ENCODE measurements around the gene FZD2. TPM values are rescaled to one million over a fixed set of nuclear protein-coding genes. Genes with fewer than 3 reads are reported as not detected.

Gene FZD2
- total RNA-seq, 1 experiment from 2014 or later = 12.8 TPM

DNA sequence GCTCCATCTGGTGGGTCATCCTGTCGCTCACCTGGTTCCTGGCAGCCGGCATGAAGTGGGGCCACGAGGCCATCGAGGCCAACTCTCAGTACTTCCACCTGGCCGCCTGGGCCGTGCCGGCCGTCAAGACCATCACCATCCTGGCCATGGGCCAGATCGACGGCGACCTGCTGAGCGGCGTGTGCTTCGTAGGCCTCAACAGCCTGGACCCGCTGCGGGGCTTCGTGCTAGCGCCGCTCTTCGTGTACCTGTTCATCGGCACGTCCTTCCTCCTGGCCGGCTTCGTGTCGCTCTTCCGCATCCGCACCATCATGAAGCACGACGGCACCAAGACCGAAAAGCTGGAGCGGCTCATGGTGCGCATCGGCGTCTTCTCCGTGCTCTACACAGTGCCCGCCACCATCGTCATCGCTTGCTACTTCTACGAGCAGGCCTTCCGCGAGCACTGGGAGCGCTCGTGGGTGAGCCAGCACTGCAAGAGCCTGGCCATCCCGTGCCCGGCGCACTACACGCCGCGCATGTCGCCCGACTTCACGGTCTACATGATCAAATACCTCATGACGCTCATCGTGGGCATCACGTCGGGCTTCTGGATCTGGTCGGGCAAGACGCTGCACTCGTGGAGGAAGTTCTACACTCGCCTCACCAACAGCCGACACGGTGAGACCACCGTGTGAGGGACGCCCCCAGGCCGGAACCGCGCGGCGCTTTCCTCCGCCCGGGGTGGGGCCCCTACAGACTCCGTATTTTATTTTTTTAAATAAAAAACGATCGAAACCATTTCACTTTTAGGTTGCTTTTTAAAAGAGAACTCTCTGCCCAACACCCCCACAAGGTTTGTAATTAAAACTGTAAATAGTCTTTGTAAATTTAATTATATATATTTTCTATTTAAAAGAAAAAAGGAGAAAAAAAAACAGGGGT is 1.7 kb downstream of the FZD2 start:
- RAD21 ChIA-PET (ENCODE audit: low non-redundant PET in 1 of 2, low total read pairs in 2 of 2, uncharacterized antibody in 2 of 2, unreplicated experiment in 2 of 2) = no interaction called here
- no peaks in the 10 kb centered on the region for H4K20me1 ChIP-seq (ENCODE audit: insufficient read depth)
- H3K9ac ChIP-seq (ENCODE audit: low read length) = no peak overlapping the region
- H3K4me2 ChIP-seq (ENCODE audit: low read length) = no peak overlapping the region
- CTCF ChIA-PET = no interaction called here
- H3K36me3 ChIP-seq (ENCODE audit: control insufficient read depth in 1 of 2, insufficient read depth in 2 of 2, low read length in 2 of 2) = no peaks in the 10 kb centered on the region
- H3K9me2 ChIP-seq (ENCODE audit: insufficient read depth) = no peaks in the 10 kb centered on the region
- no peaks in the 10 kb centered on the region for H3K9me3 ChIP-seq (ENCODE audit: control insufficient read depth in 1 of 2, insufficient read depth in 1 of 2, low read depth in 1 of 2, low read length in 2 of 2)
- DNase-seq (ENCODE audit: low read depth, low spot score) (no peak), ATAC-seq (no peak)
- peaks cover 3 to 14% of the 10 kb centered on the region in 2 experiments; a peak in 3 of 4 replicates for H3K4me1 ChIP-seq (ENCODE audit: control insufficient read depth in 1 of 2, insufficient read depth in 2 of 2, low read length in 2 of 2)
- TF ChIP-seq POLR2AphosphoS5 (IDR thresholded peaks at IDR 0.05; ENCODE audit: low read depth, low read length) (no peak), SRF (IDR thresholded peaks at IDR 0.05; ENCODE audit: low read depth) (no peak)
- POLR2A ChIA-PET = no interaction called here
- H3K27ac ChIP-seq (ENCODE audit: low read depth, low read length) = no peak overlapping the region
- no peak overlapping the region for H3K4me3 ChIP-seq (replicated peaks in 1 of 2; ENCODE audit: low read depth in 1 of 2, low read length in 2 of 2)
- H3K79me2 ChIP-seq (ENCODE audit: insufficient read depth, low read length) = no peaks in the 10 kb centered on the region
- no peak overlapping the region for H2AFZ ChIP-seq (ENCODE audit: low read depth, low read length, poor library complexity, severe bottlenecking)
- no TSS peak for BruUV-seq (replicated peaks)
- no peaks in the 10 kb centered on the region for H3K27me3 ChIP-seq (ENCODE audit: insufficient read depth, low read length)
- intact Hi-C loops (cut with micrococcal nuclease) = no loop called here

DNA sequence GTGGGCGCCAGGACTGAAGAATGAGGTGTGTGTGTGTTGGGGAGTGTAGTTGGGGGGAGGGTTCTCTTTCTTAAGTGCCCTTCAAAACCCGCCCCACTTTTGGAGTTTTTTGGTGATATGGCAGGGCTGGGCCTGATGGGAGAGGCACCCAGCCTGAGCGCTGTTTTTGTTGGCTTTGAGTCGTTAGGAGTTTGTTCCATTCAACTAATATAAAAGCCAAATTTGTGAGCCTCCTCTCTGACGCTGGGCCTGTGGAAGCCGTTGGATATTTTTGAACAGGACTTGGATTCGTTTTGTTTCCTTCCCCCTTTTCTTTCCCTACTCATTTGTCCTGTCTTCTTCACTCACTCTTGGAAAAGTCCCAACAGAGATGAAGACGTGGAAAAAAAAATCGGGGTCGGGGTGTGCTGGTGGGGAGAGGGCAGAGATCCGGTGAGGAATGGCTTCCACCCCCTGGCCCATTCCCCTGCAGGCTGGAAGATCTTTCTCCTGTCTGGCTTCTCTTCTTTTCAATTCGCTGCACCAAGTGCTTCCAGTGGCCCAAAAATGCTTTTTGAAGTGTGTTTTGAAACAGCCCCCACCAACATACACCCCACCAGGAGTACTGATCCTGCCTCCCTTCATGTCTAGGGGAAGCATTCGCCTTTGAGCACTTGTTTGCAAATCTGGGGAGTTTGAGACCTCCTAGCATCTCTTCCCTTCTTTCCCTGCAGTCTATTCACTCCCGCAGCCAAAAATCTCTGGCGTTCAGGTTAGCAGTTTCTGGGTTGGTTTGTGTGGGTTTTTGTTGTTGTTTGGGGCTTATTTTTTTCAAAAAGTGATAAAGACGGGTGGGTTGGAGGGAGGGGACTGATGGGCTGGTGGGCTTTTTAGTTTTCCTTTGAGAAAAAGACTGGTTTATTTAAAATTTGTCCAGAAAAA is 2.6 kb downstream of the FZD2 start:
- intact Hi-C loops (cut with micrococcal nuclease) = no loop called here

More for the DNA sequence above, 2.6 kb downstream of the FZD2 start:
- no peak overlapping the region for H3K4me3 ChIP-seq (replicated peaks in 1 of 2; ENCODE audit: low read depth in 1 of 2, low read length in 2 of 2)
- no peak overlapping the region for H3K9ac ChIP-seq (ENCODE audit: low read length)
- no peak for ATAC-seq
- no peaks in the 10 kb centered on the region for H3K9me2 ChIP-seq (ENCODE audit: insufficient read depth)
- no peak overlapping the region for H2AFZ ChIP-seq (ENCODE audit: low read depth, low read length, poor library complexity, severe bottlenecking)
- no peak for DNase-seq (ENCODE audit: low read depth, low spot score)
- H3K79me2 ChIP-seq (ENCODE audit: insufficient read depth, low read length) = no peaks in the 10 kb centered on the region
- TF ChIP-seq CEBPB (IDR thresholded peaks at IDR 0.05; ENCODE audit: low read depth) = no peak
- no peak for TF ChIP-seq TCF7L2 (IDR thresholded peaks at IDR 0.05; ENCODE audit: borderline replicate concordance, extremely low read depth, insufficient read depth, insufficient read length)
- TF ChIP-seq, protein P1, sequence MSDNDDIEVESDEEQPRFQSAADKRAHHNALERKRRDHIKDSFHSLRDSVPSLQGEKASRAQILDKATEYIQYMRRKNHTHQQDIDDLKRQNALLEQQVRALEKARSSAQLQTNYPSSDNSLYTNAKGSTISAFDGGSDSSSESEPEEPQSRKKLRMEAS (IDR thresholded peaks at IDR 0.05) = no peak
- TF ChIP-seq, protein P2, sequence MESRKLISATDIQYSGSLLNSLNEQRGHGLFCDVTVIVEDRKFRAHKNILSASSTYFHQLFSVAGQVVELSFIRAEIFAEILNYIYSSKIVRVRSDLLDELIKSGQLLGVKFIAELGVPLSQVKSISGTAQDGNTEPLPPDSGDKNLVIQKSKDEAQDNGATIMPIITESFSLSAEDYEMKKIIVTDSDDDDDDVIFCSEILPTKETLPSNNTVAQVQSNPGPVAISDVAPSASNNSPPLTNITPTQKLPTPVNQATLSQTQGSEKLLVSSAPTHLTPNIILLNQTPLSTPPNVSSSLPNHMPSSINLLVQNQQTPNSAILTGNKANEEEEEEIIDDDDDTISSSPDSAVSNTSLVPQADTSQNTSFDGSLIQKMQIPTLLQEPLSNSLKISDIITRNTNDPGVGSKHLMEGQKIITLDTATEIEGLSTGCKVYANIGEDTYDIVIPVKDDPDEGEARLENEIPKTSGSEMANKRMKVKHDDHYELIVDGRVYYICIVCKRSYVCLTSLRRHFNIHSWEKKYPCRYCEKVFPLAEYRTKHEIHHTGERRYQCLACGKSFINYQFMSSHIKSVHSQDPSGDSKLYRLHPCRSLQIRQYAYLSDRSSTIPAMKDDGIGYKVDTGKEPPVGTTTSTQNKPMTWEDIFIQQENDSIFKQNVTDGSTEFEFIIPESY (IDR thresholded peaks at IDR 0.05; ENCODE audit: extremely low read depth, insufficient replicate concordance, low read length) = no peak
- TF ChIP-seq SRF (IDR thresholded peaks at IDR 0.05; ENCODE audit: low read depth) = no peak
- TF ChIP-seq EGR1 (IDR thresholded peaks at IDR 0.05; ENCODE audit: low read depth) = no peak
- TF ChIP-seq ZFX (IDR thresholded peaks at IDR 0.05) = no peak
- no peak for TF ChIP-seq EZH2 (IDR thresholded peaks at IDR 0.05)
- no peak for TF ChIP-seq SIN3A (IDR thresholded peaks at IDR 0.05; ENCODE audit: low read depth)
- TF ChIP-seq CBX3 (IDR thresholded peaks at IDR 0.05; ENCODE audit: low read depth) = no peak
- no peak overlapping the region for H3K4me2 ChIP-seq (ENCODE audit: low read length)
- H3K36me3 ChIP-seq (ENCODE audit: control insufficient read depth in 1 of 2, insufficient read depth in 2 of 2, low read length in 2 of 2) = no peaks in the 10 kb centered on the region
- H3K27ac ChIP-seq (ENCODE audit: low read depth, low read length) = no peak overlapping the region
- ChIA-PET CTCF (no interaction called here), RAD21 (ENCODE audit: low non-redundant PET in 1 of 2, low total read pairs in 2 of 2, uncharacterized antibody in 2 of 2, unreplicated experiment in 2 of 2) (no interaction called here), POLR2A (no interaction called here)
- peaks cover 3 to 14% of the 10 kb centered on the region in 2 experiments; a peak in 3 of 4 replicates for H3K4me1 ChIP-seq (ENCODE audit: control insufficient read depth in 1 of 2, insufficient read depth in 2 of 2, low read length in 2 of 2)
- H4K20me1 ChIP-seq (ENCODE audit: insufficient read depth) = no peaks in the 10 kb centered on the region
- BruUV-seq (replicated peaks) = TSS peak; percentile 63
- no peaks in the 10 kb centered on the region for H3K27me3 ChIP-seq (ENCODE audit: insufficient read depth, low read length)
- no peaks in the 10 kb centered on the region for H3K9me3 ChIP-seq (ENCODE audit: control insufficient read depth in 1 of 2, insufficient read depth in 1 of 2, low read depth in 1 of 2, low read length in 2 of 2)

Data from HCT116 (cell line).